A673 (cell line): ENCODE results near the gene GJB5. TPM values are rescaled to one million over a fixed set of nuclear protein-coding genes. Genes with fewer than 3 reads are reported as not detected.

Source experiments
- BruUV-seq: library from RNA; stranded (reverse); fragments of 400-500 nt; replicated peaks from 2 replicates; lab custom pipeline; 2021; lab: Mats Ljungman, UMichigan
- CTCF ChIA-PET: fragments of 300-600 bp; sonication (Branson Sonifier 250); formaldehyde crosslinking; loops from one replicate; lab custom pipeline; 2022; ENCODE audit warnings: antibody characterized with exemption; lab: Charles Lee
- POLR2A ChIA-PET: fragments of 300-600 bp; sonication (Branson Sonifier 250); formaldehyde crosslinking; loops from one replicate; lab custom pipeline; 2022; ENCODE audit warnings: antibody characterized with exemption; ENCODE audit not compliant: low non-redundant PET; lab: Charles Lee
- DNase-seq: peaks from one replicate; pipeline ENCODE4 v3.0.0-alpha.2; 2015; ENCODE audit warnings: low spot score
- H3K27ac ChIP-seq: fragments of 200-600 bp; sonication (generic); 2 replicates; pipeline ENCODE4 v1.5.1; 2016; ENCODE audit warnings: mixed run types, low read depth, mild to moderate bottlenecking, mixed read lengths, antibody characterized with exemption, low read length; ENCODE audit not compliant: poor library complexity, severe bottlenecking
- H3K27me3 ChIP-seq: fragments of 200-600 bp; sonication (generic); replicated peaks from 2 replicates; pipeline ENCODE4 v1.6.1; 2017; ENCODE audit warnings: mixed run types, low read depth, mild to moderate bottlenecking, mixed read lengths, antibody characterized with exemption, low read length; ENCODE audit not compliant: insufficient read depth, poor library complexity
- H3K36me3 ChIP-seq: fragments of 200-600 bp; sonication (generic); 2 replicates; pipeline ENCODE4 v1.6.1; 2016; ENCODE audit warnings: mixed run types, mild to moderate bottlenecking, mixed read lengths, antibody characterized with exemption, low read length; ENCODE audit not compliant: insufficient read depth, poor library complexity, severe bottlenecking
- H3K4me1 ChIP-seq: fragments of 200-600 bp; sonication (generic); 2 replicates; pipeline ENCODE4 v1.6.1; 2017; ENCODE audit warnings: mixed run types, mild to moderate bottlenecking, mixed read lengths, antibody characterized with exemption, low read length; ENCODE audit not compliant: insufficient read depth, poor library complexity, severe bottlenecking
- H3K4me3 ChIP-seq: fragments of 200-600 bp; sonication (generic); 2 replicates; pipeline ENCODE4 v1.5.1; 2016; ENCODE audit warnings: low read depth, mixed run types, mild to moderate bottlenecking, mixed read lengths, low read length; ENCODE audit not compliant: poor library complexity, severe bottlenecking
- H3K9me3 ChIP-seq: fragments of 200-600 bp; sonication (generic); 2 replicates; pipeline ENCODE4 v1.6.1; 2016; ENCODE audit warnings: mixed run types, low read depth, mild to moderate bottlenecking, mixed read lengths, antibody characterized with exemption, low read length; ENCODE audit not compliant: poor library complexity, severe bottlenecking
- EZH2 ChIP-seq: fragments of 200-600 bp; sonication (generic); IDR thresholded peaks from 2 replicates; pipeline ENCODE4 v1.6.1; 2017; ENCODE audit warnings: borderline replicate concordance, low read depth, mild to moderate bottlenecking, mixed read lengths, antibody characterized with exemption, low read length; ENCODE audit not compliant: poor library complexity, severe bottlenecking
- intact Hi-C: fragments of 100-400 bp; cut with micrococcal nuclease; formaldehyde crosslinking; loops from one replicate; pipeline ENCODE4 v1.10.0; 2022; ENCODE audit not compliant: unreplicated experiment
- total RNA-seq: library from RNA; stranded (reverse); gene quantifications from 2 replicates; pipeline ENCODE4 v1.2.3, GENCODE V29; 2021
- TF ChIP-seq, protein P1 (sequence below): fragments of 300-800, 200-600 bp; sonication (generic); conservative IDR thresholded peaks from 2 replicates; pipeline ENCODE4 v1.5.1; 2017; ENCODE audit warnings: low read depth, mild to moderate bottlenecking, antibody characterized with exemption, low read length, moderate library complexity, mixed read lengths

The GJB5 gene
- total RNA-seq, 1 experiment from 2014 or later: not detected

DNA sequence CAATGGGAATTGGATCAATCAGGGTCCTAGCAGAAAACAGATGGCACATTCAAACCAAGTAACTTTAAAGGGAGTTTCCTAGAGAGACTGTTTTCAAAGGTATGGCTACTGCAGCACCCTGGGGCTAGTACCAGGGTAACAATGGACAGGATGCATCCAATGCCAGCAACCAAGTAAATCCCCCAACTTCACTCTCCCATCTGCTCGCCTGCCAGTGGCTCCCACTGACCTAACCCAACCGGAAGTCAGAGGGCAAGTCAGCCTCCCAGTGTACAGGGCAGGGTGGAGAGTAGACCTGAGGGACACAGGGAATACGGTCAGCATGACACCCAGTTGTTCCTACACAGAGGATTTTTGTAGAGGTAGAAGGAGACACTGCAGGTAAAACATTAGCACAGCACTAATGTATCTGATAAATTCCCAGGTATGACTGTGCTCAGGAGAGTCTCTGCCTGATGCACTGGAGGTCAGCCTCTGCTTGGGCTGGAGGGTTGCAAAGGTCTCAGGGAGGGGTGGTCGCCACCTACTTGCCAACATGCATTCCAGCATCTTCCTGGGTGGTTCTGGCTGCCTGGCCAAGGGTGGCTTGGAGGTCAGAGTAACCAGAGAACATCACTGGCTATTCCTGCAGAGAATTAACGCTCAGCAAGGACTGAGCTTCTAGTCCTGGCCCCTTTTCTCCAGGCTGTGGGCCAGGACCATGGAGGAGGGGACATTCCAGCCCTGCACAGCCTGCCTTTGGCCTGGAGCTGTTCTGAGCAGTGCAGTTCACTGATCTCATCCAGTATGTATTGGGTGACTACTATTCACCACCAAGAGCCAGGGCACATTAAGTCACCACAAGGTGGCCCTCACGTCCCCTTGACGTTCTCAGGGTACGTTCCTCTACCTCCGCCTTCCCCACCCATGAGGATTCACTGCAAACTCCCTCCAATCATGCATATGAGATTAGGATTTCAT lies 32.9 kb downstream of the GJB5 start:
- CTCF ChIA-PET: interaction anchor here (0.6 kb wide), 1 partner anchor 65 kb away, joined by 6 read pairs; no protein-coding TSS in a partner anchor
- peaks cover 4% of the 10 kb centered on the region for H3K27me3 ChIP-seq
- TF ChIP-seq, protein P1, sequence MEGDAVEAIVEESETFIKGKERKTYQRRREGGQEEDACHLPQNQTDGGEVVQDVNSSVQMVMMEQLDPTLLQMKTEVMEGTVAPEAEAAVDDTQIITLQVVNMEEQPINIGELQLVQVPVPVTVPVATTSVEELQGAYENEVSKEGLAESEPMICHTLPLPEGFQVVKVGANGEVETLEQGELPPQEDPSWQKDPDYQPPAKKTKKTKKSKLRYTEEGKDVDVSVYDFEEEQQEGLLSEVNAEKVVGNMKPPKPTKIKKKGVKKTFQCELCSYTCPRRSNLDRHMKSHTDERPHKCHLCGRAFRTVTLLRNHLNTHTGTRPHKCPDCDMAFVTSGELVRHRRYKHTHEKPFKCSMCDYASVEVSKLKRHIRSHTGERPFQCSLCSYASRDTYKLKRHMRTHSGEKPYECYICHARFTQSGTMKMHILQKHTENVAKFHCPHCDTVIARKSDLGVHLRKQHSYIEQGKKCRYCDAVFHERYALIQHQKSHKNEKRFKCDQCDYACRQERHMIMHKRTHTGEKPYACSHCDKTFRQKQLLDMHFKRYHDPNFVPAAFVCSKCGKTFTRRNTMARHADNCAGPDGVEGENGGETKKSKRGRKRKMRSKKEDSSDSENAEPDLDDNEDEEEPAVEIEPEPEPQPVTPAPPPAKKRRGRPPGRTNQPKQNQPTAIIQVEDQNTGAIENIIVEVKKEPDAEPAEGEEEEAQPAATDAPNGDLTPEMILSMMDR: peak; percentile 48
- TF ChIP-seq EZH2: no peak
- no TSS peak for BruUV-seq
- POLR2A ChIA-PET: no interaction called here
- no peaks in the 10 kb centered on the region for H3K4me1 ChIP-seq
- no peak overlapping the region for H3K4me3 ChIP-seq
- H3K36me3 ChIP-seq: no peaks in the 10 kb centered on the region
- DNase-seq: peak; percentile 28
- intact Hi-C loops: loop anchor here (5.0 kb wide), 1 partner anchor 65 kb away; no protein-coding TSS in a partner anchor
- H3K9me3 ChIP-seq: no peaks in the 10 kb centered on the region
- no peak overlapping the region for H3K27ac ChIP-seq

DNA sequence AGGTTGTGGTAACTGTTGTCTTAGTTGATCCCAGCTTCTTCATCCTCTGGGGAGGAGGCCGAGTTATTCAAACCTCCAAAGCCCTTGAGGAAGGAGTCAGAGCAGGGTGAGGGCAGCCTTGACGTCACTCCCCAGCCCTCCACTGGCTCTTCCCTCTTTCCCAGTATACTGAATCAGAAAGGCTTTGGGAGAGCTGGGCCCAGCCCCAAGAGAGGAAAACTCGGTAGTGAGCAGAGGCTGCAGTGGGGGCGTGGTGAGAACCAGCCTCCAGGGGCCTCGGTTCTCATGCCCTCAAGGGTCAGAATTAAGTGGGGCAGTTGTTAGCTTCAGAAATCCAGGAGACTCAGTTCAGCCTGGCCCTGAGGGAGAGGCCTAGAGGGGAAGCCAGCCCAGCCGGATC lies 36.1 kb downstream of the GJB5 start:
- intact Hi-C loops: no loop called here
- no TSS peak for BruUV-seq
- ChIA-PET POLR2A (no interaction called here), CTCF (no interaction called here)
- H3K27ac ChIP-seq: no peak overlapping the region
- TF ChIP-seq EZH2: no peak
- TF ChIP-seq, protein P1: no peak
- DNase-seq: no peak
- H3K9me3 ChIP-seq: no peaks in the 10 kb centered on the region
- H3K4me1 ChIP-seq: no peaks in the 10 kb centered on the region
- no peaks in the 10 kb centered on the region for H3K36me3 ChIP-seq
- no peak overlapping the region for H3K4me3 ChIP-seq
- H3K27me3 ChIP-seq: peaks cover 10% of the 10 kb centered on the region

DNA sequence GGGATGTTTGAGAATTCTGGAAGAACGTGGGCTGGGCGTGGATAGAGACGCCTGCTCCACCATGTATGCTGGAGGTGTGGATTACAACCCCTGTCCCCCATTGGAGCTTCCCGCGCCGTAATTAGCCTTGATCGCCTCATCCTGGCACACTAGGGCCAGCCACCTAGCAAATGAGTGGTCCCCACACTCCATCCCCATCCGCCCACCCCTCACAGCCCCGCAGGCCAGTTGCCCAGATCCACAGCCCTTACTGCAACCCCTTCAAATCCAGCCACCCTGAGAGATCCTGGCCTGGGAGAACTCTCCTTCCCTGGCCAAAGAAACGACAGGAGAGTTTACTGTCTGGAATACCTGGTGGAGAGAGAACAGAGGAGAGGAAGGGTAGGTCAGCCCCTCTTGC lies 37.6 kb downstream of the GJB5 start:
- POLR2A ChIA-PET: no interaction called here
- DNase-seq: no peak
- Histone ChIP-seq H3K4me3 (no peak overlapping the region), H3K36me3 (no peaks in the 10 kb centered on the region), H3K27ac (no peak overlapping the region), H3K27me3 (peaks cover 10% of the 10 kb centered on the region), H3K9me3 (no peaks in the 10 kb centered on the region), H3K4me1 (no peaks in the 10 kb centered on the region)
- intact Hi-C loops: no loop called here
- TF ChIP-seq, protein P1: no peak
- TF ChIP-seq EZH2: no peak
- CTCF ChIA-PET: no interaction called here
- BruUV-seq: no TSS peak
